Endodermal cell (in vitro differentiated cells): ENCODE results near the gene SCGB1A1. TPM values are rescaled to one million over a fixed set of nuclear protein-coding genes. Genes with fewer than 3 reads are reported as not detected.

Experiments used
- DNase-seq: peaks from one replicate; pipeline ENCODE4 v3.0.0-alpha.2; 2017
- H3K27ac ChIP-seq: 2 replicates; pipeline ENCODE4 v1.5.1; 2013; ENCODE audit warnings: mild to moderate bottlenecking, low read depth, low read length, moderate library complexity
- H3K27me3 ChIP-seq: 2 replicates; pipeline ENCODE4 v1.6.1; 2013; ENCODE audit warnings: mild to moderate bottlenecking, low read length, moderate library complexity; ENCODE audit not compliant: insufficient read depth, control insufficient read depth, poor library complexity, severe bottlenecking
- H3K36me3 ChIP-seq: 2 replicates; pipeline ENCODE4 v1.7.0; 2013; ENCODE audit warnings: mild to moderate bottlenecking, low read length, moderate library complexity; ENCODE audit not compliant: control insufficient read depth, insufficient read depth
- H3K4me1 ChIP-seq: one replicate; pipeline ENCODE4 v1.7.0; 2013; ENCODE audit warnings: low read length; ENCODE audit not compliant: control insufficient read depth, insufficient read depth
- H3K4me3 ChIP-seq: 2 replicates; pipeline ENCODE4 v1.5.1; 2013; ENCODE audit warnings: mild to moderate bottlenecking, low read length, moderate library complexity
- H3K9ac ChIP-seq: 2 replicates; pipeline ENCODE4 v1.6.1; 2013; ENCODE audit warnings: mild to moderate bottlenecking, low read length, moderate library complexity; ENCODE audit not compliant: poor library complexity, severe bottlenecking; ENCODE audit errors: extremely low read depth
- H3K9me3 ChIP-seq: 2 replicates; pipeline ENCODE4 v1.6.1; 2013; ENCODE audit warnings: mild to moderate bottlenecking, low read length, moderate library complexity; ENCODE audit not compliant: control insufficient read depth
- H3K27ac Mint-ChIP-seq: 2 replicates; pipeline ENCODE4 v1.8.0; 2020; ENCODE audit warnings: mixed read lengths
- H3K27me3 Mint-ChIP-seq: 2 replicates; pipeline ENCODE4 v1.8.0; 2021; ENCODE audit warnings: mild to moderate bottlenecking, mixed read lengths; ENCODE audit not compliant: insufficient read depth
- H3K36me3 Mint-ChIP-seq: 2 replicates; pipeline ENCODE4 v1.8.0; 2020; ENCODE audit warnings: low read depth, mixed read lengths
- H3K4me1 Mint-ChIP-seq: 2 replicates; pipeline ENCODE4 v1.8.0; 2020; ENCODE audit warnings: mixed read lengths
- H3K4me3 Mint-ChIP-seq: 2 replicates; pipeline ENCODE4 v1.8.0; 2020; ENCODE audit warnings: mild to moderate bottlenecking, moderate library complexity, mixed read lengths
- H3K9me3 Mint-ChIP-seq: 2 replicates; pipeline ENCODE4 v1.8.0; 2020; ENCODE audit warnings: mild to moderate bottlenecking, mixed read lengths
- CTCF ChIP-seq: fragments of 200-600 bp; sonication (generic); conservative IDR thresholded peaks from 2 replicates; pipeline ENCODE4 v1.5.0; 2021; ENCODE audit warnings: antibody characterized with exemption, mild to moderate bottlenecking
- WGBS, 2 experiments: methylation state at CpG; one replicate each; pipeline versions ENCODE4 v1.1.5 to v1.1.7; 2013; ENCODE audit warnings: missing lambda C conversion rate in 2 of 2, mixed read lengths in 1 of 2; ENCODE audit not compliant: insufficient coverage in 1 of 2, insufficient read length in 1 of 2; 5-methylcytosine and 5-hydroxymethylcytosine counted together
- total RNA-seq, 2 donors: library from RNA; stranded (reverse); fragmentation: NEBNext Ultra II Directional in 1 of 2; extraction: Animal tissue kit (Norgen Biotek cat#: 25700) in 1 of 2; gene quantifications; 2 replicates in 1 of 2; 3 replicates in 1 of 2; pipeline ENCODE4 v1.2.1, GENCODE V29; 2021

Gene SCGB1A1
- total RNA-seq, 2 donors from 2014 or later: not detected

GRCh38 chr11:62435846-62436660 is 17.2 kb downstream of the SCGB1A1 start:
- no peaks in the 10 kb centered on the region for H3K27me3 ChIP-seq
- H3K9me3 ChIP-seq: no peaks in the 10 kb centered on the region
- no peak overlapping the region for H3K4me3 Mint-ChIP-seq
- no peak overlapping the region for H3K4me3 ChIP-seq
- TF ChIP-seq CTCF: no peak
- H3K27me3 Mint-ChIP-seq: peaks cover 3% of the 10 kb centered on the region
- H3K9me3 Mint-ChIP-seq: no peaks in the 10 kb centered on the region
- WGBS, 2 experiments: 88 to 93% methylated on average over 3 to 4 of the region's 5 CpGs
- H3K4me1 ChIP-seq: no peaks in the 10 kb centered on the region
- no peak overlapping the region for H3K27ac ChIP-seq
- no peak overlapping the region for H3K27ac Mint-ChIP-seq
- no peaks in the 10 kb centered on the region for H3K36me3 ChIP-seq
- H3K4me1 Mint-ChIP-seq: peaks cover 16% of the 10 kb centered on the region
- DNase-seq: no peak
- H3K36me3 Mint-ChIP-seq: no peaks in the 10 kb centered on the region
- no peak overlapping the region for H3K9ac ChIP-seq

DNA sequence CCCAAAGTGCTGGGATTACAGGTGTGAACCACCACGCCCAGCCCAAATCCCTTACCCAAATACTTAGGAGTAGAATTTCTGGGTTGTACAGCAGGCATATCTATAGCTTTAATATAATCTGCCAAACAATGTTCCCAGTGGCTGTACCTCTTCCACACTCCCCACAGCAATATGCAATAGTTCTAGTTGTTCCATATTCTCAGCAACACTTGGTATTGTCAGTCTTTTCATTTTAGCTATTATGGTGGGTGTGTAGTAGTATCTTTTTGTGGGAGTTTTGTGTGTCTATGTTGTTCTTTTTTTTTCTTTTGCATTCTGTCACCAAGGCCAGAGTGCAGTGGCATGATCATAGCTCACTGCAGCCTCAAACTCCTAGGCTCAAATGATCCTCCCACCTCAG is 18.8 kb downstream of the SCGB1A1 start:
- H3K4me1 Mint-ChIP-seq: peaks cover 16% of the 10 kb centered on the region
- H3K9ac ChIP-seq: no peak overlapping the region
- peaks cover 2% of the 10 kb centered on the region for H3K27me3 Mint-ChIP-seq
- H3K36me3 ChIP-seq: no peaks in the 10 kb centered on the region
- no peaks in the 10 kb centered on the region for H3K4me1 ChIP-seq
- 89 to 100% methylated on average over 1 of the region's 1 CpG for WGBS, 2 experiments
- TF ChIP-seq CTCF: no peak
- DNase-seq: no peak
- H3K9me3 Mint-ChIP-seq: no peaks in the 10 kb centered on the region
- no peak overlapping the region for H3K27ac Mint-ChIP-seq
- no peak overlapping the region for H3K4me3 Mint-ChIP-seq
- no peaks in the 10 kb centered on the region for H3K36me3 Mint-ChIP-seq
- no peaks in the 10 kb centered on the region for H3K9me3 ChIP-seq
- H3K27me3 ChIP-seq: no peaks in the 10 kb centered on the region
- H3K4me3 ChIP-seq: no peak overlapping the region
- no peak overlapping the region for H3K27ac ChIP-seq

DNA sequence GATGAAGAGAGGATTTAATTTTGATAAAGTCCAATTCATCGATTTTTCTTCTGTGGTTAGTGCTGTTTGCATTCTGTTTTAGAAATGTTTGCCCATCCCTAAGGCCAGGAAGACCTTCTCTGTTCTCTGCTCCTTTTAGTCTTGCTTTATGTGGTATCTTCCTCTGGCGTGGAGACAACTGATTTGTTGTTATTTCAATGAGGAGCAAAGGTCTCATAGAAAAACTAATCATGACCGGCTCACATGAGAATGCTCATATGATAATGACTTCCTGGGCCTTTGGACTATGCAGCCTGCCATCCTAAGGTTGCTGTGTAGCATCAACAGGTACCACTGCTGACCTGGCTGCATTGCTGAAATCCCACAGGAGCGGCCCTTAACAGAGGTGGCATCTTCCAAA is 19.8 kb downstream of the SCGB1A1 start:
- H3K4me3 Mint-ChIP-seq: no peak overlapping the region

More for the DNA sequence above, 19.8 kb downstream of the SCGB1A1 start:
- peaks cover 2% of the 10 kb centered on the region for H3K27me3 Mint-ChIP-seq
- H3K27me3 ChIP-seq: no peaks in the 10 kb centered on the region
- peaks cover 11% of the 10 kb centered on the region for H3K4me1 Mint-ChIP-seq
- H3K27ac ChIP-seq: no peak overlapping the region
- H3K9ac ChIP-seq: no peak overlapping the region
- no peak for DNase-seq
- H3K9me3 ChIP-seq: no peaks in the 10 kb centered on the region
- no peak for TF ChIP-seq CTCF
- WGBS, 2 experiments: 89 to 95% methylated on average over 2 to 4 of the region's 4 CpGs
- no peak overlapping the region for H3K4me3 ChIP-seq
- H3K36me3 Mint-ChIP-seq: no peaks in the 10 kb centered on the region
- H3K27ac Mint-ChIP-seq: no peak overlapping the region
- no peaks in the 10 kb centered on the region for H3K36me3 ChIP-seq
- no peaks in the 10 kb centered on the region for H3K4me1 ChIP-seq
- H3K9me3 Mint-ChIP-seq: no peaks in the 10 kb centered on the region
